Panc1 (cell line): ENCODE results near the gene METTL22. TPM values are rescaled to one million over a fixed set of nuclear protein-coding genes. Genes with fewer than 3 reads are reported as not detected.

ENCODE experiments used
- ATAC-seq: fragments of 200-7000 bp; cut with Tn5 transposase; 2 replicates; pipeline ENCODE4 v1.9.1; 2020; ENCODE audit warnings: mild to moderate bottlenecking, moderate library complexity
- BruUV-seq: library from RNA; stranded (reverse); fragments of 400-500 nt; replicated peaks from 2 replicates; lab custom pipeline; 2021; lab: Mats Ljungman, UMichigan
- CTCF ChIA-PET: fragments of 300-600 bp; sonication (Branson Sonifier 250); formaldehyde crosslinking; loops from one replicate; lab custom pipeline; 2022; ENCODE audit warnings: antibody characterized with exemption; lab: Charles Lee
- POLR2A ChIA-PET: fragments of 300-600 bp; sonication (Branson Sonifier 250); formaldehyde crosslinking; loops from one replicate; lab custom pipeline; 2022; ENCODE audit warnings: antibody characterized with exemption; lab: Charles Lee
- DNase-seq: peaks from one replicate; pipeline ENCODE4 v3.0.0-alpha.2; 2010; ENCODE audit warnings: low read depth, low spot score
- H3K27ac ChIP-seq: 2 replicates; pipeline ENCODE4 v1.5.1; 2011; ENCODE audit warnings: mild to moderate bottlenecking, low read length, inconsistent platforms
- H3K27me3 ChIP-seq: fragments of 200-500 bp; sonication (Bioruptor generic); 2 replicates; pipeline ENCODE4 v1.6.0; 2014; ENCODE audit warnings: low read length, inconsistent platforms; ENCODE audit not compliant: control insufficient read depth, insufficient read depth
- H3K36me3 ChIP-seq: fragments of 200-500 bp; sonication (Bioruptor generic); 2 replicates; pipeline ENCODE4 v1.5.1; 2014; ENCODE audit warnings: inconsistent platforms, mild to moderate bottlenecking, low read length, moderate library complexity; ENCODE audit not compliant: control insufficient read depth, insufficient read depth
- H3K4me1 ChIP-seq: 2 replicates; pipeline ENCODE4 v1.5.1; 2011; ENCODE audit warnings: inconsistent platforms, mild to moderate bottlenecking, low read length, moderate library complexity; ENCODE audit not compliant: control insufficient read depth, insufficient read depth
- H3K4me3 ChIP-seq, 2 experiments: 2 replicates each; pipeline ENCODE4 v1.5.1; 2011 to 2012; ENCODE audit warnings: low read depth in 2 of 2, low read length in 2 of 2, mild to moderate bottlenecking in 2 of 2, inconsistent platforms in 1 of 2, moderate library complexity in 1 of 2
- H3K9me3 ChIP-seq: fragments of 200-500 bp; sonication (Bioruptor generic); 2 replicates; pipeline ENCODE4 v1.5.1; 2014; ENCODE audit warnings: low read depth, mild to moderate bottlenecking, inconsistent platforms, low read length, moderate library complexity; ENCODE audit not compliant: control insufficient read depth, insufficient read depth
- CTCF ChIP-seq: fragments of 450-650 bp; IDR thresholded peaks from 2 replicates; pipeline ENCODE4 v1.5.1; 2017; ENCODE audit warnings: mild to moderate bottlenecking
- POLR2AphosphoS5 ChIP-seq: IDR thresholded peaks from 2 replicates; pipeline ENCODE4 v1.6.1; 2012; ENCODE audit warnings: mild to moderate bottlenecking, low read depth, low read length, moderate library complexity
- REST ChIP-seq, 2 experiments: IDR thresholded peaks; 2 replicates each; pipeline ENCODE4 v1.6.1; 2011 to 2012; ENCODE audit warnings: low read depth in 2 of 2, control low read depth in 1 of 2, low read length in 1 of 2, mild to moderate bottlenecking in 1 of 2, moderate library complexity in 1 of 2; ENCODE audit not compliant: insufficient read depth in 1 of 2
- SIN3A ChIP-seq: IDR thresholded peaks from 2 replicates; pipeline ENCODE4 v1.6.1; 2012; ENCODE audit warnings: low read depth, mild to moderate bottlenecking, low read length, moderate library complexity, borderline replicate concordance; ENCODE audit not compliant: insufficient read depth
- TCF7L2 ChIP-seq: IDR thresholded peaks from 2 replicates; pipeline ENCODE4 v1.6.1; 2011; ENCODE audit warnings: mild to moderate bottlenecking, low read depth, low read length, inconsistent platforms
- in situ Hi-C: cut with HindIII; loops from 2 replicates; pipeline ENCODE4 v1.10.0; 2016; ENCODE audit warnings: low sequenced_read_pairs, low pct_unique_long_range_greater_than_20kb
- intact Hi-C: fragments of 100-400 bp; cut with micrococcal nuclease; formaldehyde crosslinking; loops from one replicate; pipeline ENCODE4 v1.10.0; 2022; ENCODE audit not compliant: unreplicated experiment
- total RNA-seq: library from RNA; stranded (reverse); gene quantifications from one replicate; pipeline ENCODE4 v1.2.1, GENCODE V29; 2021; ENCODE audit not compliant: unreplicated experiment

METTL22 gene
- total RNA-seq, 1 experiment from 2014 or later: 31.8 TPM

GRCh38 chr16:8646326-8647053 lies 25.0 kb downstream of the METTL22 start:
- TF ChIP-seq POLR2AphosphoS5 (no peak), SIN3A (no peak), TCF7L2 (no peak), REST (IDR thresholded peaks at IDR 0.05; ENCODE audit: insufficient read depth in 1 of 2, low read depth in 2 of 2, low read length in 1 of 2) (no peak), CTCF (no peak)

GRCh38 chr16:8647721-8648318 lies 26.3 kb downstream of the METTL22 start:
- in situ Hi-C loops (no loop called here), intact Hi-C loops (no loop called here)
- no peaks in the 10 kb centered on the region for H3K4me1 ChIP-seq
- H3K36me3 ChIP-seq: peaks cover 4% of the 10 kb centered on the region; the same call in 1 of the 2 replicates
- no peak overlapping the region for H3K4me3 ChIP-seq
- no peaks in the 10 kb centered on the region for H3K9me3 ChIP-seq
- H3K27me3 ChIP-seq: no peaks in the 10 kb centered on the region
- DNase-seq (no peak), ATAC-seq (no peak)
- no TSS peak for BruUV-seq
- ChIA-PET POLR2A (no interaction called here), CTCF (no interaction called here)
- no peak overlapping the region for H3K27ac ChIP-seq
- TF ChIP-seq TCF7L2 (no peak), POLR2AphosphoS5 (no peak), CTCF (no peak), SIN3A (no peak), REST (IDR thresholded peaks at IDR 0.05; ENCODE audit: insufficient read depth in 1 of 2, low read depth in 2 of 2, low read length in 1 of 2) (no peak)

More at GRCh38 chr16:8646326-8647053, 25.0 kb downstream of the METTL22 start:
- Histone ChIP-seq H3K4me3 (no peak overlapping the region), H3K27ac (no peak overlapping the region), H3K36me3 (peaks cover 12% of the 10 kb centered on the region), H3K27me3 (no peaks in the 10 kb centered on the region), H3K4me1 (no peaks in the 10 kb centered on the region), H3K9me3 (no peaks in the 10 kb centered on the region)
- DNase-seq (no peak), ATAC-seq (no peak)
- CTCF ChIA-PET: no interaction called here
- in situ Hi-C loops: no loop called here
- intact Hi-C loops: no loop called here
- no TSS peak for BruUV-seq
- POLR2A ChIA-PET: no interaction called here
